ENCODE results near the gene SGIP1. TPM values are rescaled to one million over a fixed set of nuclear protein-coding genes. Genes with fewer than 3 reads are reported as not detected.
A peak's percentile ranks its signal among the peaks of the same experiment; 100 is the strongest.

SGIP1 gene
- total RNA-seq, 1 donor: 2.2 TPM

GRCh38 chr1:66676613-66677298, 142.8 kb downstream of the SGIP1 start:
- DNase-seq (ENCODE audit: low read depth in 2 of 3, low spot score in 2 of 3): no peak

- no peak for DNase-seq (ENCODE audit: low read depth in 2 of 3, low spot score in 2 of 3)
Observed at GRCh38 chr1:66678146-66678545, 144.2 kb downstream of the SGIP1 start.

GRCh38 chr1:66679140-66679539, 145.2 kb downstream of the SGIP1 start:
- no peak for DNase-seq (ENCODE audit: low read depth in 2 of 3, low spot score in 2 of 3)

DNA sequence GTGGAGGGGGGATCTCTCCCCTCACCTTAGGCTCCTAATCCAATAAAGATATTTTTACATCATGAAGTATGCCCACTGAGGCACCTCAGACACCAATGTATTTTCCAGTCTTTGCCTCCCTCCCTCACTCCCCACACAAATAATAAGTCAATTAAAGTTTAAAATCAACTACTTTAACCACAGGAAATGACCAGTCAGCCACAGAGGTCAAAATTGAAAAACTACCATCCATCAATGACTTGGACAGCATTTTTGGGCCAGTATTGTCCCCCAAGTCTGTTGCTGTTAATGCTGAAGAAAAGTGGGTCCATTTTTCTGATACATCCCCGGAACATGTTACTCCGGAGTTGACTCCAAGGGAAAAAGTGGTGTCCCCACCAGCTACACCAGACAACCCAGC, 147.7 kb downstream of the SGIP1 start:
- no peak for DNase-seq (ENCODE audit: low read depth in 2 of 3, low spot score in 2 of 3)

DNA sequence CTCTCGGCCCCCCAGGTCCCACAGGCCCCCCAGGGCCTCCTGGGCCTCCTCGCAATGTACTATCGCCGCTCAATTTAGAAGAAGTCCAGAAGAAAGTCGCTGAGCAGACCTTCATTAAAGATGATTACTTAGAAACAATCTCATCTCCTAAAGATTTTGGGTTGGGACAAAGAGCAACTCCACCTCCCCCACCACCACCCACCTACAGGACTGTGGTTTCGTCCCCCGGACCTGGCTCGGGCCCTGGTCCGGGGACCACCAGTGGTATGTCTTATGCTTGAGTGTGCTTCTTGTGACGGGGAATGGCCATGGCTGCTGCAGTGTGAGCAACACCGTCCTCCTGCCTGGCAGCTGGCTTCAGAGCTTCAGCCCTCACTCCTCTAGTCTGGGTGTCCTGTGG, 148.2 kb downstream of the SGIP1 start:
- no peak for DNase-seq (ENCODE audit: low read depth in 2 of 3, low spot score in 2 of 3)

- DNase-seq (ENCODE audit: low read depth in 2 of 3, low spot score in 2 of 3): no peak
Observed at GRCh38 chr1:66684353-66684752, 150.4 kb downstream of the SGIP1 start.

GRCh38 chr1:66685265-66685664, 151.3 kb downstream of the SGIP1 start:
- DNase-seq (ENCODE audit: low read depth in 2 of 3, low spot score in 2 of 3): no peak

- no peak for DNase-seq (ENCODE audit: low read depth in 2 of 3, low spot score in 2 of 3)
Observed at GRCh38 chr1:66685670-66686069, 151.7 kb downstream of the SGIP1 start.

GRCh38 chr1:66686406-66686805, 152.5 kb downstream of the SGIP1 start:
- no peak for DNase-seq (ENCODE audit: low read depth in 2 of 3, low spot score in 2 of 3)

GRCh38 chr1:66687358-66687757, 153.4 kb downstream of the SGIP1 start:
- no peak for DNase-seq (ENCODE audit: low read depth in 2 of 3, low spot score in 2 of 3)

- no peak for DNase-seq (ENCODE audit: low read depth in 2 of 3, low spot score in 2 of 3)
Observed at GRCh38 chr1:66690666-66691381, 156.9 kb downstream of the SGIP1 start.

GRCh38 chr1:66692681-66693080, 158.7 kb downstream of the SGIP1 start:
- DNase-seq (ENCODE audit: low read depth in 2 of 3, low spot score in 2 of 3): no peak

DNA sequence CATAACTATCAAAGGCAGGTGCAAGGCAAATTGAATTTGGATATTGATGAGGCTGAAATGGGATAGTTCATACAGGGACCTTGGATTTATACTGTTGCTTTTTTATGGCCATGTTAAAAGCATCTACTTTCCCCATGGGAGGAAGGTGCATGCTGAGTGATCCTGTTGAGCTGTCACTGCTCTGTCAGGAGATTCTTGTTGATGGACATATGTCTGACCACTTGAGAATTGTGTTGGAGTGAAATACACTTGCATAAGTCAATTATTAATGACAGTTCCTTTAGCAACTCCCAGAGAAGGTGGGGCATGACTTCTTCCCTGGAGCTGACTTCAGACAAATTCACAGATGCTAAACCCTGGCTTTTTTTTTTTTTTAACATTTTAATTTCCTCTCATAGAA, 159.9 kb downstream of the SGIP1 start:
- DNase-seq (ENCODE audit: low read depth in 2 of 3, low spot score in 2 of 3): no peak

GRCh38 chr1:66695116-66695515, 161.2 kb downstream of the SGIP1 start:
- peak in 1 of 3 donors; percentile 64 for DNase-seq (ENCODE audit: low read depth in 2 of 3, low spot score in 2 of 3)

- no peak for DNase-seq (ENCODE audit: low read depth in 2 of 3, low spot score in 2 of 3)
Observed at GRCh38 chr1:66696771-66697170, 162.8 kb downstream of the SGIP1 start.

- no peak for DNase-seq (ENCODE audit: low read depth in 2 of 3, low spot score in 2 of 3)
Observed at GRCh38 chr1:66699213-66699612, 165.3 kb downstream of the SGIP1 start.

DNA sequence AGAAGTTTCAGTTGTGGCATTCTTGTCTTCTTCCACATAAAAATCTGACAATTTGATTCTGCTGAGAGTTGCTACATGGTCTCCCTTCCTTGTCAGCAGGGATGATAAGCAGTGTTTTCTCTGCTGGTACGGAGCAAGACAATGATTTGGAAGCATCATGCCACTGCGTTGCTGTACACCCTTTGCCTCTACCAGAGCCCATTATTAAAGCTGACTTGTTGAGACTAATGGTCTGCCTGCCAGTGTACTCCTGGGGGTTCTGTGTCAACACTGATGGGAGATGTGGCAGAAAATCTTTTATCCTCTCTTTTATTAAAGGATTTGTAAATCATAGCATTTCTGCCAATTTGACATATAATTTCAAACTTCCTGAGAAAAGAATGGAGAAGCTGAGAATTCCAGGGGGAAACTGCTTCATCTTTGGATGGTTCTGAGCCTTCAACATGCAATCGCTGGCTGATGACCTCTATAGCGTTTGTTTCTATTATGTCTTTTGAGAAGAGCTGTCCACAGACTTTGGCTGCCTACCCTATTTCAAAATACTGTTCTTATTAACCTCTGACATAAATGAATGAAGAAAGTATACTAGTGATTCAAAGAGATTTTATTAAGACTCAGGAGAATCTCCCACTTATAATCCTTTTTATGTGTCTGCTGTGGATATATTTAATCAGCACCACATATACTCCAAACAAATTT, 170.4 kb downstream of the SGIP1 start:
- DNase-seq (ENCODE audit: low read depth in 2 of 3, low spot score in 2 of 3): no peak

GRCh38 chr1:66705110-66705509, 171.2 kb downstream of the SGIP1 start:
- no peak for DNase-seq (ENCODE audit: low read depth in 2 of 3, low spot score in 2 of 3)

DNA sequence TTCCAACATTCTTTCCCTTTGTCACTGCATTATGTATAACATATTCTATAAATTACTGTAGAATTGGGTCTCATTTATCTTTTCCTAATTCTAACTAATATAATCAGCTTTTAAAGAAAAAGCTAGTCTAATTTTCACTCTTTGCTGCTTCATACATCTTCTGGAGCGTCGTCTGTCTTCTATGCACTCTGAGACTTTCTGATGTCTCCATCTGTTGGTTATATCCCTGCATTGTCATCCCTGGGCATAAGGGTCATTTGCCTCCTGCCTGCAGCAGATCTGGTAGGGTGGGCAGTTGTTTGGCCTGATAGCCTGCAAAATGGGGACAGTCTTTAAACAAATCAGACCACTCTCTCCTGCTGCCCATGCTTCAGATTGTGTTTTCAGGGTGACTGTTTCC, 177.5 kb downstream of the SGIP1 start:
- no peak for DNase-seq (ENCODE audit: low read depth in 2 of 3, low spot score in 2 of 3)

DNA sequence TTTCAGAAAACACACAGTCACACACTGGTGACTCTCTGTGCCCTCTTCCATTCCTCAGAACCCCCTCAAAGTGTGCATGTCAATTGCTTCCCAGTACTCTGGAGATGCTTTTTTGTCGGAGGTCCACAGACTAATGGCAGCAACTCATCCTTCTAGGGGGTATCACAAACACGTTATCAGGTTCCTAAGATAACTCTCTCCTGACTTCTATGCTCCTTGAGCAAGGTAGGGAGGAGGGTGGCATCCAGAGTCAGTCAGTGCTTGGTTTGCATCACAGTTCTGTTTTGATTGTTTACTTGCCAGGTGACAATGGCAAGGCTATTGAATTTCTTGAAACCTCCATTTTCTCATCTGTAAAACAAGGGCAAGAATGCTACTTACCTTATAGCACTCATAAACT, 178.9 kb downstream of the SGIP1 start:
- no peak for DNase-seq (ENCODE audit: low read depth in 2 of 3, low spot score in 2 of 3)

- DNase-seq (ENCODE audit: low read depth in 2 of 3, low spot score in 2 of 3): no peak
Observed at GRCh38 chr1:66723985-66724384, 190.0 kb downstream of the SGIP1 start.

All from hematopoietic multipotent progenitor cell (in vitro differentiated cells).